PFSK-1 (cell line): ENCODE results near the gene ITGA3.

ENCODE experiments used
- POLR2AphosphoS5 ChIP-seq: IDR thresholded peaks from 2 replicates; pipeline ENCODE4 v1.6.1; 2012; ENCODE audit warnings: low read depth, mild to moderate bottlenecking, control low read depth, low read length, moderate library complexity
- TAF1 ChIP-seq: IDR thresholded peaks from 2 replicates; pipeline ENCODE4 v1.6.1; 2012; ENCODE audit warnings: low read length, control low read depth, borderline replicate concordance; ENCODE audit not compliant: insufficient read depth
- TF ChIP-seq, protein P1 (sequence below), 2 experiments: IDR thresholded peaks; 2 replicates each; pipeline versions ENCODE4 v1.6.1 to v1.8.0; 2011 to 2012; ENCODE audit warnings: low read depth in 2 of 2, low read length in 2 of 2, control low read depth in 1 of 2, inconsistent platforms in 1 of 2, mild to moderate bottlenecking in 1 of 2, moderate library complexity in 1 of 2; ENCODE audit not compliant: insufficient read depth in 1 of 2

DNA sequence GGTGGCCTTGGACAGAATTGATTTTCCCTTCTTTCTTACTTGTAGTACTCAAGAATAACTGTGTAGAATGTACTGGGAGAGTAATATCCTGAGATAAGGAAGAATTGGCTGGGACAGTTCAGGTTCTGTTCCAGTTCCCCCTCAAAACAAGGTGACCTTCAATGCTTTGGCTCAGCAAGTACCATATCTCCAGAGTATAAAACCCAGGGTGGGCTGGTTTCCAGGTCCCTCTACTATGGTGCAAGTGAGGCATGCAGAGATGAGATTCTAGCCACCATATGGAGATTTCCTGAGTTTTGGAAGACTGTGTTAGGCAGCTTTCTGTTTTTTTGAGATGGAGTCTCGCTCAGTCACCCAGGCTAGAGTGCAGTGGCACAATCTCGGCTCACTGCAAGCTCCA, 42.8 kb upstream of the ITGA3 start:
- TF ChIP-seq, protein P1, sequence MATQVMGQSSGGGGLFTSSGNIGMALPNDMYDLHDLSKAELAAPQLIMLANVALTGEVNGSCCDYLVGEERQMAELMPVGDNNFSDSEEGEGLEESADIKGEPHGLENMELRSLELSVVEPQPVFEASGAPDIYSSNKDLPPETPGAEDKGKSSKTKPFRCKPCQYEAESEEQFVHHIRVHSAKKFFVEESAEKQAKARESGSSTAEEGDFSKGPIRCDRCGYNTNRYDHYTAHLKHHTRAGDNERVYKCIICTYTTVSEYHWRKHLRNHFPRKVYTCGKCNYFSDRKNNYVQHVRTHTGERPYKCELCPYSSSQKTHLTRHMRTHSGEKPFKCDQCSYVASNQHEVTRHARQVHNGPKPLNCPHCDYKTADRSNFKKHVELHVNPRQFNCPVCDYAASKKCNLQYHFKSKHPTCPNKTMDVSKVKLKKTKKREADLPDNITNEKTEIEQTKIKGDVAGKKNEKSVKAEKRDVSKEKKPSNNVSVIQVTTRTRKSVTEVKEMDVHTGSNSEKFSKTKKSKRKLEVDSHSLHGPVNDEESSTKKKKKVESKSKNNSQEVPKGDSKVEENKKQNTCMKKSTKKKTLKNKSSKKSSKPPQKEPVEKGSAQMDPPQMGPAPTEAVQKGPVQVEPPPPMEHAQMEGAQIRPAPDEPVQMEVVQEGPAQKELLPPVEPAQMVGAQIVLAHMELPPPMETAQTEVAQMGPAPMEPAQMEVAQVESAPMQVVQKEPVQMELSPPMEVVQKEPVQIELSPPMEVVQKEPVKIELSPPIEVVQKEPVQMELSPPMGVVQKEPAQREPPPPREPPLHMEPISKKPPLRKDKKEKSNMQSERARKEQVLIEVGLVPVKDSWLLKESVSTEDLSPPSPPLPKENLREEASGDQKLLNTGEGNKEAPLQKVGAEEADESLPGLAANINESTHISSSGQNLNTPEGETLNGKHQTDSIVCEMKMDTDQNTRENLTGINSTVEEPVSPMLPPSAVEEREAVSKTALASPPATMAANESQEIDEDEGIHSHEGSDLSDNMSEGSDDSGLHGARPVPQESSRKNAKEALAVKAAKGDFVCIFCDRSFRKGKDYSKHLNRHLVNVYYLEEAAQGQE (IDR thresholded peaks at IDR 0.05; ENCODE audit: insufficient read depth in 1 of 2, low read depth in 2 of 2, low read length in 2 of 2), result no peak
- TF ChIP-seq POLR2AphosphoS5 (no peak), TAF1 (no peak)
